Vagina (tissue), 2 donors: ENCODE results near the gene TESMIN. TPM values are rescaled to one million over a fixed set of nuclear protein-coding genes. Genes with fewer than 3 reads are reported as not detected.

Experiments used
- DNase-seq, 2 donors: peaks; one replicate each; pipeline ENCODE4 v3.0.0-alpha.2; 2017; ENCODE audit errors: extremely low spot score in 2 of 2
- H3K27ac ChIP-seq: fragments of 200-600 bp; sonication (generic); one replicate; pipeline ENCODE4 v1.5.1; 2019
- H3K27me3 ChIP-seq: fragments of 200-600 bp; sonication (generic); one replicate; pipeline ENCODE4 v1.5.1; 2019
- H3K36me3 ChIP-seq, 2 donors: fragments of 200-600 bp; sonication (generic); one replicate each; pipeline ENCODE4 v1.5.1; 2017 to 2019
- H3K4me1 ChIP-seq: fragments of 200-600 bp; sonication (generic); one replicate; pipeline ENCODE4 v1.5.1; 2019
- H3K4me3 ChIP-seq, 2 donors: fragments of 200-600 bp; sonication (generic); 1 replicate in 1 of 2; 2 replicates in 1 of 2; pipeline ENCODE4 v1.5.1; 2016 to 2019
- H3K9me3 ChIP-seq: fragments of 200-600 bp; sonication (generic); one replicate; pipeline ENCODE4 v1.5.1; 2019
- POLR2A ChIP-seq, 2 donors: fragments of 450-650 bp; IDR thresholded peaks; one replicate each; pipeline ENCODE4 v1.6.1; 2017; ENCODE audit warnings: antibody characterized with exemption in 2 of 2, mild to moderate bottlenecking in 2 of 2, moderate library complexity in 2 of 2
- POLR2AphosphoS5 ChIP-seq, 2 donors: sonication (generic); formaldehyde crosslinking; IDR thresholded peaks; one replicate each; pipeline ENCODE4 v1.9.0; 2017; ENCODE audit warnings: antibody characterized with exemption in 2 of 2, mild to moderate bottlenecking in 2 of 2, low read depth in 1 of 2; ENCODE audit not compliant: insufficient read depth in 1 of 2
- intact Hi-C: fragments of 100-400 bp; cut with DNase I; formaldehyde crosslinking; loops from one replicate; pipeline ENCODE4 v1.15.1; 2023
- total RNA-seq: library from RNA; depleted of rRNA; stranded (reverse); fragments of >200 nt; gene quantifications from one replicate; pipeline ENCODE4 v1.2.3, GENCODE V29; 2016
- TF ChIP-seq, protein P1 (sequence below), 3 experiments: fragments of 450-650 bp in 2 of 3; fragments of 200-600 bp in 1 of 3; sonication (generic) in 1 of 3; IDR thresholded peaks; one replicate each; pipeline ENCODE4 v1.5.1; 2017 to 2019; ENCODE audit warnings: antibody characterized with exemption in 3 of 3, mild to moderate bottlenecking in 2 of 3, moderate library complexity in 2 of 3

Gene TESMIN
- total RNA-seq, 1 donor from 2014 or later: 8.3 TPM

DNA sequence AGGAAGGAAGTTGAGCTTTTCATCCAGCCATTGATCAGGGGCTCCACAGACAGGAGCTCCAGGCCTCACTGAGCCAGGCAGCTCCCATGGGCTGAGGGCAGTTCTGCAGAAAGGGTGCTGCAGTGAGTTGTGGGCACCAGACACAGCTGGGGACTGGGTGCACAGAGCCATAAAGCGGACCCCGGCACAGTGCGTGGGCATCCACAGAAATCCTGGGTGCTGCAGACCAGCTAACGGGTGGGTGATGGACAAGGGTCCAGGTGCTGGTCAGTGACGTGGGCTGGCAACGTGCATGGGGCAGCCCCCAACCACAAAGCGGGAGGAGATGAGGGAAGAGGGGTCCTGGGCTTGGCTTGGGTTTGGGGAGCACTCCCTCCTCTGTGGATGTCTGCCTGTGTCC is 86.4 kb downstream of the TESMIN start:
- Histone ChIP-seq H3K4me3 (no peak overlapping the region), H3K27me3 (no peaks in the 10 kb centered on the region), H3K27ac (no peak overlapping the region), H3K36me3 (no peaks in the 10 kb centered on the region), H3K9me3 (no peaks in the 10 kb centered on the region), H3K4me1 (no peaks in the 10 kb centered on the region)
- no peak for DNase-seq
- intact Hi-C loops: no loop called here
- TF ChIP-seq POLR2A (IDR thresholded peaks at IDR 0.05) (no peak), POLR2AphosphoS5 (IDR thresholded peaks at IDR 0.05; ENCODE audit: insufficient read depth in 1 of 2, low read depth in 1 of 2) (no peak)
- TF ChIP-seq, protein P1, sequence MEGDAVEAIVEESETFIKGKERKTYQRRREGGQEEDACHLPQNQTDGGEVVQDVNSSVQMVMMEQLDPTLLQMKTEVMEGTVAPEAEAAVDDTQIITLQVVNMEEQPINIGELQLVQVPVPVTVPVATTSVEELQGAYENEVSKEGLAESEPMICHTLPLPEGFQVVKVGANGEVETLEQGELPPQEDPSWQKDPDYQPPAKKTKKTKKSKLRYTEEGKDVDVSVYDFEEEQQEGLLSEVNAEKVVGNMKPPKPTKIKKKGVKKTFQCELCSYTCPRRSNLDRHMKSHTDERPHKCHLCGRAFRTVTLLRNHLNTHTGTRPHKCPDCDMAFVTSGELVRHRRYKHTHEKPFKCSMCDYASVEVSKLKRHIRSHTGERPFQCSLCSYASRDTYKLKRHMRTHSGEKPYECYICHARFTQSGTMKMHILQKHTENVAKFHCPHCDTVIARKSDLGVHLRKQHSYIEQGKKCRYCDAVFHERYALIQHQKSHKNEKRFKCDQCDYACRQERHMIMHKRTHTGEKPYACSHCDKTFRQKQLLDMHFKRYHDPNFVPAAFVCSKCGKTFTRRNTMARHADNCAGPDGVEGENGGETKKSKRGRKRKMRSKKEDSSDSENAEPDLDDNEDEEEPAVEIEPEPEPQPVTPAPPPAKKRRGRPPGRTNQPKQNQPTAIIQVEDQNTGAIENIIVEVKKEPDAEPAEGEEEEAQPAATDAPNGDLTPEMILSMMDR (IDR thresholded peaks at IDR 0.05): no peak

DNA sequence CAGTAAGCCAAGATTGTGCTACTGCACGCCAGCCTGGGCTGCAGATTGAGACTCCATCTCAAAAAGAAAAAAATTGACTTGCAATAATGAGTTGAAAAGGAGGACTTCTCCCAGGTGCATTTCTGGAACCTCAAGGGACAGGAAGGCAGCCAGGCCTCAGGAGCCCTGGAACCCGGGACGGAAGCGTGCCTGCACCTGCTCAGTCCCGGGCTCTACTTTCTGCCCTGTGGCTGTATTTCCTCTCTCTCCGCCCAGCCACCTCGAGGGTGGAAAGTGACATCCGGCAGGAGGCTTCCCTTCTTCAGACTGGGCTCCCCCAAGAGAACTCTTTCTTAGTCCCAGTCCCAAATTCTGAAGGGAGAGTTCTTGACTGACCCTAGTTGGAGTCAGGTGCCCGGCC is 87.2 kb downstream of the TESMIN start:
- no peaks in the 10 kb centered on the region for H3K27me3 ChIP-seq
- DNase-seq: no peak
- no peak for TF ChIP-seq POLR2A (IDR thresholded peaks at IDR 0.05)
- TF ChIP-seq POLR2AphosphoS5 (IDR thresholded peaks at IDR 0.05; ENCODE audit: insufficient read depth in 1 of 2, low read depth in 1 of 2): no peak
- TF ChIP-seq, protein P1 (IDR thresholded peaks at IDR 0.05): no peak
- no peaks in the 10 kb centered on the region for H3K9me3 ChIP-seq
- H3K4me1 ChIP-seq: peaks cover 8% of the 10 kb centered on the region
- H3K4me3 ChIP-seq: no peak overlapping the region
- H3K36me3 ChIP-seq: no peaks in the 10 kb centered on the region
- intact Hi-C loops: no loop called here
- H3K27ac ChIP-seq: no peak overlapping the region

DNA sequence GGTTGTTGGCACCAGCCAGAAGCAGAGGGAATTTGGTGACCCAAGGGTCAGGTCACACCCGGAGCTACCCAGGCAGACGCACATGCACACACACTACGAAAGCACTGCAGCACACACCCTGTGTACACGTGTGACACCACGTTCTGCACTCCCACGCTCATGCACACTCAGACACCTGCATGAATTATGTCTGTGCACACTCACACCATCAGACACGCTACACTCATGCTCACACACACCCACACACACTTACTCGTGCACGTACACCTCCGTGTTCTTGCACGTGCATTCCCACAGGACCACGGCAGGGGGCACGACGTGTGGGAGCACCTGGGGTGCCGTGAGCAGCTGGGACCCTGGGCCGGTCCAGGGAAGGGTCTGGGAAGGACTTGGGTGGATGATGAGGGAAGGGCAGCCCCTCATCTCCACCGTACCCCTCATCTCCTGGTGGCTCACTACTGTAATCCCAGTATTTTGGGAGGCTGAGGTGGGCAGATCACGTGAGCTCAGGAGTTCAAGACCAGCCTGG is 87.8 kb downstream of the TESMIN start:
- Histone ChIP-seq H3K4me3 (no peak overlapping the region), H3K27me3 (no peaks in the 10 kb centered on the region), H3K9me3 (no peaks in the 10 kb centered on the region), H3K36me3 (no peaks in the 10 kb centered on the region), H3K27ac (no peak overlapping the region), H3K4me1 (peaks cover 13% of the 10 kb centered on the region)
- no peak for TF ChIP-seq POLR2A (IDR thresholded peaks at IDR 0.05)
- no peak for TF ChIP-seq POLR2AphosphoS5 (IDR thresholded peaks at IDR 0.05; ENCODE audit: insufficient read depth in 1 of 2, low read depth in 1 of 2)
- TF ChIP-seq, protein P1 (IDR thresholded peaks at IDR 0.05): no peak
- intact Hi-C loops: no loop called here
- no peak for DNase-seq

DNA sequence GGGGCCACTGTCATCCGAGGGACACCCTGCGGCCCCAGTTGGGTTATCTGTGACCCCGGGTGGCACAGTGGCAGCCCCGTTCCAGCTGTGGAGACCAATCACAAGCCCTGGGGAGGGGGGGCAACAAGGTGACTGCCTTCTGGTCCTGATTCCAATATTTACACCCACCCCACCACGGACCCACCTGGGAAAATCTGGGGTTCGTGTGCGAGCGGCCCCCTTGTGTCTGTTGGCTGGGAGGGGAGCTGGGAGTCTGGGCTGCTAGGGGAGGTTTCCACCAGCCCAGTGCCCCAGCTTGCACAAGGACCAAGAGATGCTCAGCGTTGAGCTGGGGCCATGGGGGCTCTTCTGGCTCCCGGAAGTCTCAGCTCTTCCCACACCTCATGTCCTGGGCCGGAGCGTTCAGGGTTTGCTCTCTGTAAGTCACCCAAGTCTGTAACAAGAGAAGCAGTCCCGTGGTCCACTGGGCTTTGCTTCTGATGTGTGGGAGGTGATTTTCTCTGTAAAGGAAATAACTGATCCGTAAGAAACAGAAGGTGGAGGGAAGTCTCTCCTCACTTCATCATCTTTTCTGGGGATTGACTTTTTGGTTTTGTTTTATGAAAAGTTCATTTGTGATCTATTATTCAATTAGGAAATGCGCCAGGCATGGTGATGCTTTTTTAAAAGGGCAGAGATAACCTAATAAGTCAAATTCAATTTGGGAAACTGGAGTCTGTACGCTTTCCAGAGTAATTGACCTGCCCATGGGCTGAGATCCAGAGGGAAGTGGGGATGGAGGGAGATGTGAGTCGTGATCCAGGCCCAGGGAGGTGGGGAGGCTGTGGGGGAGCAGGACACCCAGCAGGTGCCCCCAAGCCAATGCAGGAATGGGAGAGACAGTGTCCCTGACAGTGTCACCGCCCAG is 89.4 kb downstream of the TESMIN start:
- TF ChIP-seq POLR2A (IDR thresholded peaks at IDR 0.05): no peak
- TF ChIP-seq POLR2AphosphoS5 (IDR thresholded peaks at IDR 0.05; ENCODE audit: insufficient read depth in 1 of 2, low read depth in 1 of 2): no peak
- TF ChIP-seq, protein P1 (IDR thresholded peaks at IDR 0.05): no peak
- intact Hi-C loops: no loop called here
- no peak for DNase-seq

DNA sequence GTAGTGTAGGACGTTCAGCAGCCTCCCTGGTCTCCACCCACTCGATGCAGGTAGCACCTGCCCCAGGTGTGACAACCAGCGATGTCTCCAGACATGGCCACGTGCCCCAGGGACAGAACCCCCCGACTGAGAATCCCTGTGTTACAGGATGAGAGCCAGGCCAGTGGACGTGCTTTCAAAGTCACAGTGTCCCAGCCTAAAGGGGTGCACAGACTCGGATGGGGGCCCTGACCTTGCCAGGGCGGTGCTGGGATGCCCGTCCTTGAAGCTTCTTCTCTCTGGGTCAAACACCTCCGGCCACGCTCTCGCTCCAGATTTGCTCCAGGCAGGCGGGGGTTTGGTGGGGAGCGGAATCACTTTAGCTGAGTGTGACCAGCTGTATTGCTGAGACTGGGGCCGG is 90.3 kb downstream of the TESMIN start:
- Histone ChIP-seq H3K27ac (no peak overlapping the region), H3K4me1 (peaks cover 13% of the 10 kb centered on the region), H3K4me3 (no peak overlapping the region), H3K27me3 (no peaks in the 10 kb centered on the region), H3K9me3 (no peaks in the 10 kb centered on the region), H3K36me3 (no peaks in the 10 kb centered on the region)
- no peak for DNase-seq
- TF ChIP-seq POLR2AphosphoS5 (IDR thresholded peaks at IDR 0.05; ENCODE audit: insufficient read depth in 1 of 2, low read depth in 1 of 2): no peak
- TF ChIP-seq, protein P1 (IDR thresholded peaks at IDR 0.05): no peak
- TF ChIP-seq POLR2A (IDR thresholded peaks at IDR 0.05): no peak
- intact Hi-C loops: no loop called here

More for the DNA sequence above, 89.4 kb downstream of the TESMIN start:
- Histone ChIP-seq H3K27ac (no peak overlapping the region), H3K36me3 (no peaks in the 10 kb centered on the region), H3K4me1 (peaks cover 13% of the 10 kb centered on the region), H3K4me3 (no peak overlapping the region), H3K27me3 (no peaks in the 10 kb centered on the region), H3K9me3 (no peaks in the 10 kb centered on the region)
